H9 (cell line): ENCODE data around the gene OR6C76. TPM values are rescaled to one million over a fixed set of nuclear protein-coding genes. Genes with fewer than 3 reads are reported as not detected.
"Not testable (repeated sequence)": the region's sequence is repeated elsewhere in the genome, so short reads cannot be mapped to it uniquely, and the experiment has no call there.

Experiments
- DNase-seq: peaks from one replicate; pipeline ENCODE4 v3.0.0-alpha.2; 2017
- H2AFZ ChIP-seq: one replicate; pipeline ENCODE4 v1.6.1; 2013; ENCODE audit warnings: mild to moderate bottlenecking, low read length, control low read depth, moderate library complexity
- H2AK5ac ChIP-seq: 2 replicates; pipeline ENCODE4 v1.6.1; 2013; ENCODE audit warnings: low read length, control low read depth, mixed read lengths; ENCODE audit not compliant: insufficient read length
- H2BK120ac ChIP-seq: one replicate; pipeline ENCODE4 v1.6.1; 2013; ENCODE audit warnings: low read depth, mild to moderate bottlenecking, low read length, control low read depth, inconsistent platforms; ENCODE audit not compliant: poor library complexity, severe bottlenecking
- H2BK12ac ChIP-seq: 2 replicates; pipeline ENCODE4 v1.6.1; 2013; ENCODE audit warnings: low read length, control low read depth, mixed read lengths, low read depth; ENCODE audit not compliant: insufficient read length
- H2BK15ac ChIP-seq: 2 replicates; pipeline ENCODE4 v1.6.1; 2013; ENCODE audit warnings: low read depth, low read length, control low read depth
- H2BK20ac ChIP-seq: one replicate; pipeline ENCODE4 v1.6.1; 2013; ENCODE audit warnings: low read depth, mild to moderate bottlenecking, low read length, control low read depth, inconsistent platforms; ENCODE audit not compliant: poor library complexity, severe bottlenecking
- H2BK5ac ChIP-seq: 2 replicates; pipeline ENCODE4 v1.6.1; 2013; ENCODE audit warnings: low read length, control low read depth, mixed read lengths; ENCODE audit not compliant: insufficient read length
- H3K14ac ChIP-seq: 2 replicates; pipeline ENCODE4 v1.6.1; 2013; ENCODE audit warnings: low read length, control low read depth; ENCODE audit not compliant: insufficient read depth
- H3K18ac ChIP-seq: 2 replicates; pipeline ENCODE4 v1.6.1; 2013; ENCODE audit warnings: low read depth, mild to moderate bottlenecking, mixed read lengths, low read length, control low read depth; ENCODE audit not compliant: insufficient read length
- H3K23ac ChIP-seq: 2 replicates; pipeline ENCODE4 v1.6.1; 2013; ENCODE audit warnings: low read length, control low read depth, mixed read lengths, low read depth; ENCODE audit not compliant: insufficient read length
- H3K23me2 ChIP-seq: 2 replicates; pipeline ENCODE4 v1.6.1; 2013; ENCODE audit warnings: low read depth, mild to moderate bottlenecking, mixed read lengths, low read length, control low read depth; ENCODE audit not compliant: insufficient read length, poor library complexity, severe bottlenecking
- H3K27ac ChIP-seq: 2 replicates; pipeline ENCODE4 v1.5.1; 2013; ENCODE audit warnings: low read length, control low read depth, mixed read lengths, low read depth; ENCODE audit not compliant: insufficient read length
- H3K27me3 ChIP-seq: 2 replicates; pipeline ENCODE4 v1.6.1; 2013; ENCODE audit warnings: low read length, control low read depth, inconsistent platforms; ENCODE audit not compliant: insufficient read depth
- H3K4ac ChIP-seq: 2 replicates; pipeline ENCODE4 v1.6.1; 2013; ENCODE audit warnings: low read depth, mild to moderate bottlenecking, control low read depth, inconsistent platforms, low read length, moderate library complexity
- H3K4me1 ChIP-seq: 2 replicates; pipeline ENCODE4 v1.6.1; 2013; ENCODE audit warnings: low read length, control low read depth, inconsistent platforms; ENCODE audit not compliant: insufficient read depth
- H3K4me2 ChIP-seq: 2 replicates; pipeline ENCODE4 v1.6.1; 2013; ENCODE audit warnings: low read length, control low read depth, mixed read lengths; ENCODE audit not compliant: insufficient read length, insufficient read depth
- H3K56ac ChIP-seq: 2 replicates; pipeline ENCODE4 v1.6.1; 2013; ENCODE audit warnings: low read depth, mild to moderate bottlenecking, mixed read lengths, low read length, control low read depth; ENCODE audit not compliant: insufficient read length
- H3K79me1 ChIP-seq: 2 replicates; pipeline ENCODE4 v1.6.1; 2013; ENCODE audit warnings: low read depth, mild to moderate bottlenecking, moderate library complexity, low read length, control low read depth, inconsistent platforms; ENCODE audit not compliant: insufficient read depth, poor library complexity, severe bottlenecking
- H3K79me2 ChIP-seq: 2 replicates; pipeline ENCODE4 v1.6.1; 2013; ENCODE audit warnings: low read length, control low read depth, inconsistent platforms; ENCODE audit not compliant: insufficient read depth
- H3K9ac ChIP-seq: 2 replicates; pipeline ENCODE4 v1.6.1; 2013; ENCODE audit warnings: low read length, control low read depth, mixed read lengths; ENCODE audit not compliant: insufficient read length; ENCODE audit errors: extremely low read depth
- H3K9me3 ChIP-seq: one replicate; pipeline ENCODE4 v1.6.1; 2013; ENCODE audit warnings: low read depth, low read length, inconsistent platforms; ENCODE audit not compliant: control insufficient read depth
- H3T11ph ChIP-seq: one replicate; pipeline ENCODE4 v1.6.1; 2013; ENCODE audit warnings: mild to moderate bottlenecking, low read length, control low read depth, inconsistent platforms
- H4K20me1 ChIP-seq: one replicate; pipeline ENCODE4 v1.6.1; 2013; ENCODE audit not compliant: control insufficient read depth, insufficient read length, insufficient read depth
- H4K5ac ChIP-seq: 2 replicates; pipeline ENCODE4 v1.6.1; 2013; ENCODE audit warnings: low read depth, mild to moderate bottlenecking, mixed read lengths, low read length, control low read depth; ENCODE audit not compliant: insufficient read length
- H4K8ac ChIP-seq: replicated peaks from 2 replicates; pipeline ENCODE4 v1.6.1; 2013; ENCODE audit warnings: low read length, control low read depth, mixed read lengths, low read depth; ENCODE audit not compliant: insufficient read length
- H4K91ac ChIP-seq: 2 replicates; pipeline ENCODE4 v1.6.1; 2013; ENCODE audit warnings: low read depth, mild to moderate bottlenecking, moderate library complexity, mixed read lengths, low read length, control low read depth; ENCODE audit not compliant: insufficient read length
- H3K27ac Mint-ChIP-seq, 3 experiments: 2 replicates in 2 of 3; 3 replicates in 1 of 3; pipeline ENCODE4 v1.8.0; 2020 to 2021; ENCODE audit warnings: mixed read lengths in 3 of 3, mild to moderate bottlenecking in 1 of 3, moderate library complexity in 1 of 3
- H3K27me3 Mint-ChIP-seq: 2 replicates; pipeline ENCODE4 v1.8.0; 2021; ENCODE audit warnings: low read depth, mild to moderate bottlenecking, moderate library complexity, mixed read lengths
- H3K36me3 Mint-ChIP-seq, 3 experiments: 2 replicates in 2 of 3; 3 replicates in 1 of 3; pipeline ENCODE4 v1.8.0; 2020 to 2021; ENCODE audit warnings: low read depth in 3 of 3, mixed read lengths in 3 of 3; ENCODE audit not compliant: insufficient read depth in 1 of 3
- H3K4me1 Mint-ChIP-seq, 2 experiments: 2 replicates each; pipeline ENCODE4 v1.8.0; 2020; ENCODE audit warnings: mixed read lengths in 2 of 2
- H3K4me3 Mint-ChIP-seq, 2 experiments: 2 replicates in 1 of 2; 3 replicates in 1 of 2; pipeline ENCODE4 v1.8.0; 2020 to 2021; ENCODE audit warnings: mild to moderate bottlenecking in 2 of 2, mixed read lengths in 2 of 2, moderate library complexity in 1 of 2
- H3K9me3 Mint-ChIP-seq, 2 experiments: 2 replicates in 1 of 2; 3 replicates in 1 of 2; pipeline ENCODE4 v1.8.0; 2020; ENCODE audit warnings: mild to moderate bottlenecking in 2 of 2, mixed read lengths in 2 of 2, moderate library complexity in 1 of 2
- CTCF ChIP-seq: fragments of 200-600 bp; sonication (generic); conservative IDR thresholded peaks from 3 replicates; pipeline ENCODE4 v1.8.0; 2021; ENCODE audit warnings: antibody characterized with exemption, mild to moderate bottlenecking
- WGBS: extraction: QIAGEN DNeasy Blood & Tissue Kit; methylation state at CpG from one replicate; pipeline ENCODE4 v1.1.7; 2013; ENCODE audit warnings: missing lambda C conversion rate, low lambda C conversion rate, mixed read lengths; ENCODE audit not compliant: insufficient read length; ENCODE audit errors: extremely low coverage; 5-methylcytosine and 5-hydroxymethylcytosine counted together
- total RNA-seq: library from RNA; stranded (reverse); gene quantifications from 2 replicates; pipeline ENCODE4 v1.2.1, GENCODE V29; 2021

Gene OR6C76
- total RNA-seq, 1 experiment from 2014 or later, result not detected

GRCh38 chr12:55407866-55408265, 18.2 kb upstream of the OR6C76 start:
- H3K18ac ChIP-seq, result no peak overlapping the region
- no peak overlapping the region for H3K27ac ChIP-seq
- no peak overlapping the region for H2AFZ ChIP-seq
- H2BK20ac ChIP-seq, result no peak overlapping the region
- H3K23me2 ChIP-seq, result no peaks in the 10 kb centered on the region
- H3K27me3 Mint-ChIP-seq, result no peaks in the 10 kb centered on the region
- no peak for DNase-seq
- no peak overlapping the region for H3K4me2 ChIP-seq
- no peaks in the 10 kb centered on the region for H3K4me1 ChIP-seq
- no peak overlapping the region for H2AK5ac ChIP-seq
- no peak overlapping the region for H2BK5ac ChIP-seq
- no peak overlapping the region for H3K23ac ChIP-seq
- no peak overlapping the region for H3K4ac ChIP-seq
- no CpG with 5 or more reads among the region's 1 CpG for WGBS
- H3K36me3 Mint-ChIP-seq, result 0 out of 7 replicates have a peak, but pooled peaks cover 0 to 9% (median 0%) of the 10 kb centered on the region in 3 experiments
- no peaks in the 10 kb centered on the region for H3K27me3 ChIP-seq
- H3K9me3 Mint-ChIP-seq, result peaks cover 6 to 11% of the 10 kb centered on the region in 2 experiments; a peak in 4 of 5 replicates
- H3K9me3 ChIP-seq, result no peaks in the 10 kb centered on the region
- H4K91ac ChIP-seq, result no peak overlapping the region
- H4K8ac ChIP-seq, result no peak overlapping the region
- TF ChIP-seq CTCF, result no peak
- H3T11ph ChIP-seq, result no peak overlapping the region
- H3K14ac ChIP-seq, result no peak overlapping the region
- no peaks in the 10 kb centered on the region for H3K4me1 Mint-ChIP-seq
- no peaks in the 10 kb centered on the region for H4K20me1 ChIP-seq
- no peak overlapping the region for H3K4me3 Mint-ChIP-seq
- no peak overlapping the region for H3K27ac Mint-ChIP-seq
- no peaks in the 10 kb centered on the region for H3K79me1 ChIP-seq
- H2BK120ac ChIP-seq, result no peak overlapping the region
- H2BK15ac ChIP-seq, result no peak overlapping the region
- H3K79me2 ChIP-seq, result no peaks in the 10 kb centered on the region
- no peak overlapping the region for H3K56ac ChIP-seq
- H3K9ac ChIP-seq, result no peak overlapping the region
- no peak overlapping the region for H4K5ac ChIP-seq
- H2BK12ac ChIP-seq, result no peak overlapping the region

GRCh38 chr12:55409133-55409532, 16.9 kb upstream of the OR6C76 start:
- not testable (repeated sequence) for H3K56ac ChIP-seq, H3K79me1 ChIP-seq, H2BK5ac ChIP-seq, H3K9ac ChIP-seq, H3K27me3 Mint-ChIP-seq, H3K27ac Mint-ChIP-seq, H2BK15ac ChIP-seq, H3K4me1 ChIP-seq, H3K4me1 Mint-ChIP-seq, H4K5ac ChIP-seq, H3K4ac ChIP-seq, H3T11ph ChIP-seq, H4K91ac ChIP-seq, H3K27me3 ChIP-seq, H2BK12ac ChIP-seq, H2AK5ac ChIP-seq, H3K14ac ChIP-seq, H4K8ac ChIP-seq, H3K36me3 Mint-ChIP-seq, DNase-seq, H2BK20ac ChIP-seq, H2AFZ ChIP-seq, H4K20me1 ChIP-seq, H2BK120ac ChIP-seq, H3K18ac ChIP-seq, H3K23ac ChIP-seq, H3K4me2 ChIP-seq, H3K4me3 Mint-ChIP-seq, H3K23me2 ChIP-seq, H3K79me2 ChIP-seq, H3K9me3 ChIP-seq, H3K27ac ChIP-seq
- WGBS, result no CpG with 5 or more reads among the region's 1 CpG
- H3K9me3 Mint-ChIP-seq, result peaks cover 6 to 11% of the 10 kb centered on the region in 2 experiments; a peak in 4 of 5 replicates
